NB4 (cell line): ENCODE data around the gene CCDC74A.
"Not testable (repeated sequence)": the region's sequence is repeated elsewhere in the genome, so short reads cannot be mapped to it uniquely, and the experiment has no call there.

Source experiments
- MAX ChIP-seq: IDR thresholded peaks from 2 replicates; pipeline ENCODE4 v1.6.1; 2011; ENCODE audit warnings: low read depth, low read length
- POLR2A ChIP-seq: IDR thresholded peaks from 2 replicates; pipeline ENCODE4 v1.6.1; 2011; ENCODE audit warnings: mild to moderate bottlenecking; ENCODE audit not compliant: insufficient read length; ENCODE audit errors: extremely low read depth
- TF ChIP-seq, protein P1 (sequence below): IDR thresholded peaks from one replicate; pipeline ENCODE4 v1.5.1; 2012; ENCODE audit warnings: low read depth, low read length

DNA sequence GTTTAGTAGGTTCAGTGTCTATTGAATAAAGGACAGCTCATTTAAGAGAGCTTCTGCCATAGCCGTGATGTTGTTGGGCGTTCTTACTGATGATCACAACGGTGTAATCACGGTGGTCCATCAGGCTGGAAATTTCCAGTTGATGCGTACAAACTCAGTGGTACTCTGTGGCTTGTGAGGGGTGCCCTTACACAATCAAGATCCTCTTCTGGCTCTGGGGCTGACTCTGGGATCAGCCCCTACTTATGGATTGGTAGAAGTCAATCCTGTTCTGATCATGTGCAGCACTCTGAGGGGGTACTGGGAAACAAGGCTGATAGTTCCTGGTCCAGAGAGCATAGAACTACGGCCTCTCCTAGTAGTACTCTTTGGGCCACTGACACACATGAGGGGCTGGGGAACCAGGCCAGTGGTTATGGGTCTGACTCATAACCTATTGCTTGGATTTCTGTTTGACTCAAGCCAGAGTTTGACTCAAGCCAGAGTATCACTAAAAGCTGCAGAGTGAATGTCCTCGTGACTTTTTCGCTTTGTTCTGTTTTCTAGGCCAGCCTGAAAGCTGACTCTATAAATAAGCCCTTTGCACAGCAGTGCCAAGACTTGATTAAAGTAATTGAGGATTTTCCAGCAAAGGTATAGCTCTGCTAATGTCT lies 29.2 kb upstream of the CCDC74A start:
- TF ChIP-seq, protein P1, sequence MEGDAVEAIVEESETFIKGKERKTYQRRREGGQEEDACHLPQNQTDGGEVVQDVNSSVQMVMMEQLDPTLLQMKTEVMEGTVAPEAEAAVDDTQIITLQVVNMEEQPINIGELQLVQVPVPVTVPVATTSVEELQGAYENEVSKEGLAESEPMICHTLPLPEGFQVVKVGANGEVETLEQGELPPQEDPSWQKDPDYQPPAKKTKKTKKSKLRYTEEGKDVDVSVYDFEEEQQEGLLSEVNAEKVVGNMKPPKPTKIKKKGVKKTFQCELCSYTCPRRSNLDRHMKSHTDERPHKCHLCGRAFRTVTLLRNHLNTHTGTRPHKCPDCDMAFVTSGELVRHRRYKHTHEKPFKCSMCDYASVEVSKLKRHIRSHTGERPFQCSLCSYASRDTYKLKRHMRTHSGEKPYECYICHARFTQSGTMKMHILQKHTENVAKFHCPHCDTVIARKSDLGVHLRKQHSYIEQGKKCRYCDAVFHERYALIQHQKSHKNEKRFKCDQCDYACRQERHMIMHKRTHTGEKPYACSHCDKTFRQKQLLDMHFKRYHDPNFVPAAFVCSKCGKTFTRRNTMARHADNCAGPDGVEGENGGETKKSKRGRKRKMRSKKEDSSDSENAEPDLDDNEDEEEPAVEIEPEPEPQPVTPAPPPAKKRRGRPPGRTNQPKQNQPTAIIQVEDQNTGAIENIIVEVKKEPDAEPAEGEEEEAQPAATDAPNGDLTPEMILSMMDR: not testable (repeated sequence)
- not testable (repeated sequence) for TF ChIP-seq POLR2A, MAX
